Measurements from ENCODE around the gene MOB3A.

MOB3A gene

GRCh38 chr19:2096034-2096479, at the start of gene MOB3A:
TSS of gene MOB3A (minus strand) at chr19:2096326. CDS start at chr19:2078560, 17,766 bp downstream.
- Histone ChIP-seq H3K4me2 (ENCODE audit: insufficient read depth, low read length) (peak within 1 kb of the TSS; percentile 95), H3K79me2 (ENCODE audit: insufficient read depth, low read length) (peaks cover 54% of the 10 kb centered on the region), H3K36me3 (ENCODE audit: insufficient read depth, low read length) (peaks cover 58% of the 10 kb centered on the region), H3K27ac (ENCODE audit: low read length) (peak within 1 kb of the TSS; percentile 94), H3K9ac (ENCODE audit: low read depth, low read length) (peak within 1 kb of the TSS; percentile 83), H2AFZ (ENCODE audit: low read depth, low read length) (peak within 1 kb of the TSS; percentile 73), H4K20me1 (ENCODE audit: insufficient read depth, low read length) (peaks cover 31% of the 10 kb centered on the region), H3K9me3 (ENCODE audit: insufficient read depth, low read length, severe bottlenecking) (no peaks in the 10 kb centered on the region), H3K4me1 (ENCODE audit: insufficient read depth, low read length) (peaks cover 54% of the 10 kb centered on the region), H3K4me3 (ENCODE audit: low read depth in 1 of 2, low read length in 2 of 2) (peak within 1 kb of the TSS; percentile 68 to 96), H3K27me3 (ENCODE audit: insufficient read depth, low read length, poor library complexity) (no peaks in the 10 kb centered on the region)
- no peak for DNase-seq
- peak; percentile 53 for ATAC-seq (ENCODE audit: insufficient read depth, low read depth)
- TF ChIP-seq EZH2 (IDR thresholded peaks at IDR 0.05; ENCODE audit: borderline replicate concordance, low read depth, low read length, severe bottlenecking) (no peak), CTCF (IDR thresholded peaks at IDR 0.05; ENCODE audit: borderline replicate concordance, extremely low read depth, low read length, poor library complexity, severe bottlenecking) (peak; percentile 58)

- ATAC-seq (ENCODE audit: insufficient read depth, low read depth) (no peak), DNase-seq (no peak)
- no peaks in the 10 kb centered on the region for H3K27me3 ChIP-seq (ENCODE audit: insufficient read depth, low read length, poor library complexity)
- 0 out of 2 replicates have a peak overlapping the region, but pooled peaks have one; percentile 1 for H3K4me2 ChIP-seq (ENCODE audit: insufficient read depth, low read length)
- peaks cover 61% of the 10 kb centered on the region for H4K20me1 ChIP-seq (ENCODE audit: insufficient read depth, low read length)
- peaks cover 56% of the 10 kb centered on the region for H3K36me3 ChIP-seq (ENCODE audit: insufficient read depth, low read length)
- H3K79me2 ChIP-seq (ENCODE audit: insufficient read depth, low read length) = peaks cover 96% of the 10 kb centered on the region
- H3K9me3 ChIP-seq (ENCODE audit: insufficient read depth, low read length, severe bottlenecking) = no peaks in the 10 kb centered on the region
- no peak for TF ChIP-seq CTCF (IDR thresholded peaks at IDR 0.05; ENCODE audit: borderline replicate concordance, extremely low read depth, low read length, poor library complexity, severe bottlenecking)
- no peak for TF ChIP-seq EZH2 (IDR thresholded peaks at IDR 0.05; ENCODE audit: borderline replicate concordance, low read depth, low read length, severe bottlenecking)
- no peak overlapping the region for H3K27ac ChIP-seq (ENCODE audit: low read length)
- H3K9ac ChIP-seq (ENCODE audit: low read depth, low read length) = no peak overlapping the region
- H3K4me1 ChIP-seq (ENCODE audit: insufficient read depth, low read length) = peaks cover 31% of the 10 kb centered on the region
- no peak overlapping the region for H2AFZ ChIP-seq (ENCODE audit: low read depth, low read length)
- no peak overlapping the region for H3K4me3 ChIP-seq (ENCODE audit: low read depth in 1 of 2, low read length in 2 of 2)
Observed at GRCh38 chr19:2145831-2146241, 49.7 kb upstream of the MOB3A start.

GRCh38 chr19:2144190-2144589, 48.1 kb upstream of the MOB3A start:
- H3K27ac ChIP-seq (ENCODE audit: low read length) = no peak overlapping the region
- H3K4me3 ChIP-seq (ENCODE audit: low read depth in 1 of 2, low read length in 2 of 2) = no peak overlapping the region
- no peak overlapping the region for H2AFZ ChIP-seq (ENCODE audit: low read depth, low read length)
- H3K9me3 ChIP-seq (ENCODE audit: insufficient read depth, low read length, severe bottlenecking) = no peaks in the 10 kb centered on the region
- no peaks in the 10 kb centered on the region for H3K27me3 ChIP-seq (ENCODE audit: insufficient read depth, low read length, poor library complexity)
- ATAC-seq (ENCODE audit: insufficient read depth, low read depth) (no peak), DNase-seq (no peak)
- TF ChIP-seq EZH2 (IDR thresholded peaks at IDR 0.05; ENCODE audit: borderline replicate concordance, low read depth, low read length, severe bottlenecking) (no peak), CTCF (IDR thresholded peaks at IDR 0.05; ENCODE audit: borderline replicate concordance, extremely low read depth, low read length, poor library complexity, severe bottlenecking) (no peak)
- no peak overlapping the region for H3K9ac ChIP-seq (ENCODE audit: low read depth, low read length)
- peaks cover 15% of the 10 kb centered on the region for H3K4me1 ChIP-seq (ENCODE audit: insufficient read depth, low read length)
- peaks cover 61% of the 10 kb centered on the region for H4K20me1 ChIP-seq (ENCODE audit: insufficient read depth, low read length)
- H3K36me3 ChIP-seq (ENCODE audit: insufficient read depth, low read length) = peaks cover 55% of the 10 kb centered on the region
- H3K79me2 ChIP-seq (ENCODE audit: insufficient read depth, low read length) = peaks cover 96% of the 10 kb centered on the region
- no peak overlapping the region for H3K4me2 ChIP-seq (ENCODE audit: insufficient read depth, low read length)

Data from DND-41 (cell line).